ENCODE results near the gene PIK3C3. TPM values are rescaled to one million over a fixed set of nuclear protein-coding genes. Genes with fewer than 3 reads are reported as not detected.

PIK3C3 gene
- total and polyA plus RNA-seq, 2 experiments from 2014 or later, result 24.9 to 54.7 TPM

DNA sequence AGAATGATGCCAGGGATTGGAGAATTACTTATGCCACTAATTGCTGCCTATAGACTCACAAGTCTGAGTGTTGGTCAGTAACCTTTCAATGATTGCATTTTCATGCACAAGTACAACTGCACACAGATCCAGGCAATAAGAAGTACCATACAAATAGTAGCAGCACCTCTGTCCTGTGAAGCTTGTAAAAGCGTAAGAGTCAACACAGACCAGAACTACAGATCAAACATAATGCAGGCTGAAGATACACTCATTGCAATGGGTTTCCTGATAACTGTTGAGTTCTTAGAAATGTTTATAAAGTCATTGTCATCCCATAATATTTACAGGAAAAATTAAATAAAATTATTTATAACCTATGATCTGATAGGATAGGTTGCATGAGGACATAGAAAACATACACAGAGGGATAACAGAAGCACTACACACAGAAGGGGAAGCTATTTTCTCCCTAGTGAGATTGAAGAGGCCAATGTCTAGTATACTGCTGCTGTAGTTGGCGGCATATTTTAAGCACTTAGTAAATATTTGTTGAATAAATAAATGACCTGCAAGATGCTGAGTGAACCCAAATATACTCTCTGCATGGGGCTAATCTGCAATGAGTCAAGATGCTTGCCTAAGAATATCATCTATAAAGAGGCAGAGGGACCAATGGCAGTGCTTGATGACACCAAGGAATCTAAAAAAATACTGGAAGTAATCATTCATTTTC lies 5.7 kb upstream of the PIK3C3 start:
- Histone ChIP-seq H3K9me3 (ENCODE audit: low read depth) (no peaks in the 10 kb centered on the region), H3K9me2 (replicated peaks; ENCODE audit: insufficient read depth) (no peaks in the 10 kb centered on the region), H3K4me3 (no peak overlapping the region), H3K4me2 (no peak overlapping the region), H3K79me2 (no peaks in the 10 kb centered on the region), H3K27me3 (peaks cover 11% of the 10 kb centered on the region), H2AFZ (no peak overlapping the region), H4K20me1 (ENCODE audit: insufficient read depth, poor library complexity, severe bottlenecking) (no peaks in the 10 kb centered on the region), H3K27ac (no peak overlapping the region), H3K36me3 (replicated peaks; ENCODE audit: insufficient read depth, low read depth) (no peaks in the 10 kb centered on the region), H3K4me1 (ENCODE audit: insufficient read depth) (no peaks in the 10 kb centered on the region)
- TF ChIP-seq EZH2 (IDR thresholded peaks at IDR 0.05; ENCODE audit: borderline replicate concordance), result no peak
- TF ChIP-seq, protein P1, sequence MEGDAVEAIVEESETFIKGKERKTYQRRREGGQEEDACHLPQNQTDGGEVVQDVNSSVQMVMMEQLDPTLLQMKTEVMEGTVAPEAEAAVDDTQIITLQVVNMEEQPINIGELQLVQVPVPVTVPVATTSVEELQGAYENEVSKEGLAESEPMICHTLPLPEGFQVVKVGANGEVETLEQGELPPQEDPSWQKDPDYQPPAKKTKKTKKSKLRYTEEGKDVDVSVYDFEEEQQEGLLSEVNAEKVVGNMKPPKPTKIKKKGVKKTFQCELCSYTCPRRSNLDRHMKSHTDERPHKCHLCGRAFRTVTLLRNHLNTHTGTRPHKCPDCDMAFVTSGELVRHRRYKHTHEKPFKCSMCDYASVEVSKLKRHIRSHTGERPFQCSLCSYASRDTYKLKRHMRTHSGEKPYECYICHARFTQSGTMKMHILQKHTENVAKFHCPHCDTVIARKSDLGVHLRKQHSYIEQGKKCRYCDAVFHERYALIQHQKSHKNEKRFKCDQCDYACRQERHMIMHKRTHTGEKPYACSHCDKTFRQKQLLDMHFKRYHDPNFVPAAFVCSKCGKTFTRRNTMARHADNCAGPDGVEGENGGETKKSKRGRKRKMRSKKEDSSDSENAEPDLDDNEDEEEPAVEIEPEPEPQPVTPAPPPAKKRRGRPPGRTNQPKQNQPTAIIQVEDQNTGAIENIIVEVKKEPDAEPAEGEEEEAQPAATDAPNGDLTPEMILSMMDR (IDR thresholded peaks at IDR 0.05; ENCODE audit: poor library complexity), result no peak
- TF ChIP-seq EZH2phosphoT487 (IDR thresholded peaks at IDR 0.05; ENCODE audit: low read depth, severe bottlenecking, unreplicated experiment), result no peak
- WGBS (ENCODE audit: low lambda C conversion rate, missing lambda C conversion rate), result 59% methylated on average over 2 of the region's 2 CpGs
- no peak for DNase-seq (ENCODE audit: low spot score)

DNA sequence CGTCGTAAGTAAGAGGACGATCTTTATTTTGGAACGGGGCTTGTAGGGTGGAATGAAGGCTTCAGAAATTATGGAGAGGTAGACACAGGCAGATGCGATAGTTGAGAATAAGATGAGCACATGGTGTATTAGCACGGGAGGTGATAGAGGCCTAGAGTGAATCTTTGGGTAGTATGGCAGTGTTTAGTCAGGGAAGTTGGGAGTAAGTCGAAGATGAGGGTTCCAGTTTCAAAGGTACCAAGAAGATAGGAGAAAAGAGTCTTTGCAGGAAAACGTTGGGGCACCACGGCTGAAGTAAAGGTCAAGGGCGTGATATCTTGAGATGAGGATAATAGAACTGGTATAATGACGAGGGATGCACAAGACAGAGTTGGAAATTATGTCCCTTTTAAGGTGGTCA lies 654 bp downstream of the PIK3C3 start:
- no peaks in the 10 kb centered on the region for H3K9me3 ChIP-seq (ENCODE audit: low read depth)
- H3K36me3 ChIP-seq (replicated peaks; ENCODE audit: insufficient read depth, low read depth), result no peaks in the 10 kb centered on the region
- H4K20me1 ChIP-seq (ENCODE audit: insufficient read depth, poor library complexity, severe bottlenecking), result peaks cover 10% of the 10 kb centered on the region
- DNase-seq (ENCODE audit: low spot score), result no peak
- H3K4me1 ChIP-seq (ENCODE audit: insufficient read depth), result peaks cover 16% of the 10 kb centered on the region
- peak overlapping the region; percentile 87 for H3K27ac ChIP-seq
- no peaks in the 10 kb centered on the region for H3K27me3 ChIP-seq
- no peak for TF ChIP-seq EZH2 (IDR thresholded peaks at IDR 0.05; ENCODE audit: borderline replicate concordance)
- 26% methylated on average over 11 of the region's 11 CpGs for WGBS (ENCODE audit: low lambda C conversion rate, missing lambda C conversion rate)
- peak overlapping the region; percentile 57 for H2AFZ ChIP-seq
- H3K4me2 ChIP-seq, result peak overlapping the region; percentile 84
- H3K9me2 ChIP-seq (replicated peaks; ENCODE audit: insufficient read depth), result no peaks in the 10 kb centered on the region
- H3K4me3 ChIP-seq, result peak overlapping the region; percentile 68
- peaks cover 54% of the 10 kb centered on the region for H3K79me2 ChIP-seq

DNA sequence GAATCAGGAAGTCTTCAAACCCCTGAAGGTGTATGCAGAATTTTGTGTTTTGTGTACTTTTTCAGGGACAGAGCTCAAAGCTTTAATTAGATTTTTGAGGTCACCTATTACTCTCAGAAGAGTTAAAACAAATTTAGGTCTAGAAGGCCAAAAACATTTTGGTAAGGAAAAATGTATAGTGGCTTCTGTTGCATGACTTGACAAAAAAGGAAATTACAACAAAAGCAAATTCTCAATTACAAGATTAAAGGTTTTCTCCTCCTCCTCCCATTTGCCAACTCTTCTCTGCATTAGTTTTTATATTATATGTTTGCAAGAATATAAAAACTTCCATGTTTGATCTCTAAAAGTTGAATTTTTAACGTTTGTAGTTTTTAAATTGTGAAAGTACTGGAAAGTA lies 4.0 kb downstream of the PIK3C3 start:
- H3K9me3 ChIP-seq (ENCODE audit: low read depth), result no peaks in the 10 kb centered on the region
- H3K27me3 ChIP-seq, result no peaks in the 10 kb centered on the region
- peaks cover 80% of the 10 kb centered on the region for H3K79me2 ChIP-seq
- no peak overlapping the region for H3K4me3 ChIP-seq
- peaks cover 16% of the 10 kb centered on the region for H3K4me1 ChIP-seq (ENCODE audit: insufficient read depth)
- H3K9me2 ChIP-seq (replicated peaks; ENCODE audit: insufficient read depth), result no peaks in the 10 kb centered on the region
- DNase-seq (ENCODE audit: low spot score), result no peak
- H3K27ac ChIP-seq, result no peak overlapping the region
- 94% methylated on average over 1 of the region's 1 CpG for WGBS (ENCODE audit: low lambda C conversion rate, missing lambda C conversion rate)
- no peaks in the 10 kb centered on the region for H3K36me3 ChIP-seq (replicated peaks; ENCODE audit: insufficient read depth, low read depth)
- peaks cover 15% of the 10 kb centered on the region for H4K20me1 ChIP-seq (ENCODE audit: insufficient read depth, poor library complexity, severe bottlenecking)
- TF ChIP-seq, protein P1 (IDR thresholded peaks at IDR 0.05; ENCODE audit: poor library complexity), result no peak
- TF ChIP-seq EZH2 (IDR thresholded peaks at IDR 0.05; ENCODE audit: borderline replicate concordance) (no peak), EZH2phosphoT487 (IDR thresholded peaks at IDR 0.05; ENCODE audit: low read depth, severe bottlenecking, unreplicated experiment) (no peak)
- no peak overlapping the region for H2AFZ ChIP-seq
- no peak overlapping the region for H3K4me2 ChIP-seq

DNA sequence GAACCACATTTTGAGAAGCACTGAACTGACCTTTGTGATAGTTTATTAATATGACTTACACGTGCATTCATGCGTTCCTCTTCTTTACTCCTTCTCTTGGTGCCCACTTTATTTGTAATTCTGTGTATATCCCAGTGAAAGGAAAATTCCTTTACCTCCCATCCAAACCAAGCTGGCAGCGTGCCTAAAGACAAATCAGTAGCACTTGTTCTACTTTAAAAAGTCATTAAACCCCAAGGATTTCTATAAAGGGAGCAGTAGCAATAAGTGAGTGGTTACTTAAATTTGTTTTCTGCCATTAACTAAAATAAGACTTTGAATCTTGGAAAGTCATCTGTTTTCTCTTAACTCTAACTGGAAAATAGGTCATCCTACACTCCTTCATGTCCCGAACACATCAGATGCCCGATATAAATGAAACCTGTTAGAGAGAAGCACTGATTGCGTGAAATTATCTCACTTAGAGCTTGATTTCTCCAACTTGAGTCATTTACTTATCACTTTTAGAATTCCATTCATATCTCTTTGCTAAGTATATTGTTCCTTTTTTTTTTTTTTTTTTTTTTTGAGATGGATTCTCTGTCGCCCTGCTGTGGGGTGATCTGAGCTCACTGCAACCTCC lies 10.7 kb downstream of the PIK3C3 start:
- Histone ChIP-seq H2AFZ (no peak overlapping the region), H3K27ac (no peak overlapping the region), H3K4me1 (ENCODE audit: insufficient read depth) (no peaks in the 10 kb centered on the region), H4K20me1 (ENCODE audit: insufficient read depth, poor library complexity, severe bottlenecking) (peaks cover 19% of the 10 kb centered on the region), H3K79me2 (peaks cover 44% of the 10 kb centered on the region), H3K9me2 (replicated peaks; ENCODE audit: insufficient read depth) (no peaks in the 10 kb centered on the region), H3K27me3 (no peaks in the 10 kb centered on the region), H3K9me3 (ENCODE audit: low read depth) (no peaks in the 10 kb centered on the region), H3K36me3 (replicated peaks; ENCODE audit: insufficient read depth, low read depth) (peaks cover 3% of the 10 kb centered on the region), H3K4me2 (no peak overlapping the region), H3K4me3 (no peak overlapping the region)
- 74% methylated on average over 7 of the region's 7 CpGs for WGBS (ENCODE audit: low lambda C conversion rate, missing lambda C conversion rate)
- no peak for DNase-seq (ENCODE audit: low spot score)
- TF ChIP-seq, protein P1 (IDR thresholded peaks at IDR 0.05; ENCODE audit: poor library complexity), result no peak
- TF ChIP-seq EZH2 (IDR thresholded peaks at IDR 0.05; ENCODE audit: borderline replicate concordance) (no peak), EZH2phosphoT487 (IDR thresholded peaks at IDR 0.05; ENCODE audit: low read depth, severe bottlenecking, unreplicated experiment) (no peak)
